HG02588 (cell line): ENCODE results near the gene ACAN.

Experiments used
- ATAC-seq: cut with Tn5 transposase; IDR thresholded peaks from one replicate; pipeline ENCODE4 v1.9.1; 2021; ENCODE audit warnings: mild to moderate bottlenecking, moderate library complexity; ENCODE audit not compliant: unreplicated experiment

Gene ACAN

GRCh38 chr15:88803241-88803919, at the start of gene ACAN:
TSS of gene ACAN (plus strand) at chr15:88803436. CDS start at chr15:88836207, 32,771 bp downstream.
- no peak for ATAC-seq

DNA sequence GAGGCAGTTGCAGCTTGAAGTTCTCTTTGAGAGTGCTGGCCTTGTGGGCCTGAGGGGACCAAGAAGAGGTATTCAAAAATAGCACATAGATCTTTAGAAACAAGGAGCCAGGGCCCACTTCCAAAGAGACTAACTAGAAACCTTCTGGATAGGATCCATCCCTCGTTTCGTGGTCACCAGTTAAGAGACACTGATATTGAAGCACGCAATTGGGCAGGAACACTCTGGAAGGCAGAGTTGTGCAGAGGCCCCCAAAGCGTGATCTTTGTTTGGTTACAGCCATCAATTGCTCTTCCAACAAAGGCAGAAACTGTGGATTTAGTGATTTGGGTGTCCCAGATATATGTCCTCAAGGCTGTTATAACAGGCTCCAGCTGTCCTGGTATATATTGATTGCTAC, 46.7 kb upstream of the ACAN start:
- no peak for ATAC-seq

DNA sequence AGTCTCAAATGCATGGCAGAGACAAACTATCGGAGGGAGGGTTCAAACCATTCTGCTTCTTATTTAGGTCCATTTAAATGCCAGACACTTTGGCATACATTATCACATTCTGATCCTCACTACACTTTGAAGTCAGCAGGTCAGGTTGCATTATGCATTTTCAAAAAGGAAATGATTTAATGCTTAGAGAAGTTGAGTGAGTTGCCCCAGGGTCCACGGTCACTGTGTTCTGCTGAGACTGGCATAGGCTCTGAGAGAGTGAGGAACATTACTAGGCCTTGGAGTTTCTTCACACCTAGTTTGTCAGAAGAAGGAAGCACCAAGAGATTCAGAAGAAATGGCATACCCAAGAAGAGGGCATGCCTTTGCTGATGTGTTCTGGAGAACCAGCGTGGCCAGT, 46.3 kb upstream of the ACAN start:
- ATAC-seq: no peak

- no peak for ATAC-seq
Measured at GRCh38 chr15:88759872-88760271, 43.4 kb upstream of the ACAN start.

DNA sequence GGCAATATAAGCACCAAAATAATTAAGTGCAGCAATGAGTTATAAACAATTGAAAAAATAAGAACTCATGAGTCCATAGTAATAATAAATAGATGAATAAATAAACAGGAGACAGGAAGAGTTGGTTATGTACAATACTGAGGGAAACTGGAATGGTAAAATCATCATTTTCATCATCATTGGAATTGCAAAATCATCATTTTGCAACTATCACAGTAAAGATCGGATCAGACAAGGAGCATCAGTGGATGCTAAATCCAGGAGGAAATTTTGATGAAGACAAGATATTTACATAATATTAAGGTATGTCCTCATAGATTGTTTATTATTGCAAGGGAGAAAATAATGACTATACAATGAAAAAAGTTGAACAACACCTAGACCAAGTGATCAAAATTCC, 38.8 kb upstream of the ACAN start:
- ATAC-seq: no peak

GRCh38 chr15:88765212-88765611, 38.0 kb upstream of the ACAN start:
- ATAC-seq: no peak

DNA sequence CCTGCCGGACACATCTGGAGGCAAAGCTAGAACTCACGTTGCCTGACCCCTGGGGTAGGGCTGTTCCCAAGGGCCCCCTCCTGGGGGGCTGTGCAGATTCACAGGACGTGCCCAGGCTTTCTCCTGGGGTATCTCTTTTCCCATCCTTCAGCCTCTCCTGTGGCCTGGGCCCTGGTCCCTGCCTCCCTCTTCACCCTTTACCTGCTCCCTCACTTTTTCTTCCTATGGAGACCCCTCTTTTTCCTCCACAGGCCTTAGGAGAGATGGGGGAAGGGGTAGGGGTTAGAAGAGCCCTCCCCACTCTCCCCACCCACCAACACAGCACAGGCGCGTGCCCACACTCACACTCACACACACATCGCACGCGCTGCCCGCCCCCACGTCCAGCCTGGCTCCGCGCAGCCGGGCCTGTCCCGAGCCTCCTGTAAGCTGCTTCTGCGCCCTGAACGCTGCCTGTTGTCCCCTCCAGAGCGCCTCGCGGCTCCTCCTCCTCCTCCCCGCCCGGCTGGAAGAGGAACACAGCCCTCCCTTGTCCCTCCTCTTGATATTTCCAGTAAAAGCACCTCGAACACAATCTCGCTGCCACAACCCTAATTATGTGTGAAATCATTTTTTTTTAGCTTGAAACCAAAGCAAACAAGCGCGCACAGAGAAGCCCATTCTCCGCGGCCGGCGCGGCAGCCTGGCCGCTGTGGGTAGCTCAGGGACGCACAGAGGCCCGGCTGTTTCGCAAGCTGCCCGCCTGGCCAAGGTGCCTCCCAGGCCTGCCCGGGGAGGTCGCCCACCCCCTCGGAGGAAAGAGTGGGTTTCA, 33.9 kb upstream of the ACAN start:
- no peak for ATAC-seq

DNA sequence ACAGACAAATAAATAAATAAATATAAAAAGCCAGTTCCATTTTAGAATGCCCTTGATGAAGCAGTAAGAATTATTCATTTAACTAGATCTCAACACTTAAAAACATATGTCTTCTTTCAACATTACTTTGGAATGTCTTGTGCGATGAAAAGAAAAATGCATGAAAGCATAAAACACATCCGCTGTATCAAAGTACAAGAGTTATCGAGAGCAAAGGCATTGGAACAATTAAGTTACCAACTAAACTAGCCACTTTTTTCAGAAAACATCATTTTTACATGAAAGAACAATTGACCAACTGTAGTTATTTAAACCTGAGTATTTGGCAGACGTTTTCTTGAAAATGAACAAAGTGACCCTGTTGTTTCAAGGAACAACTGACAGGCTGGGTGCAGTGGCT, 27.5 kb upstream of the ACAN start:
- no peak for ATAC-seq

DNA sequence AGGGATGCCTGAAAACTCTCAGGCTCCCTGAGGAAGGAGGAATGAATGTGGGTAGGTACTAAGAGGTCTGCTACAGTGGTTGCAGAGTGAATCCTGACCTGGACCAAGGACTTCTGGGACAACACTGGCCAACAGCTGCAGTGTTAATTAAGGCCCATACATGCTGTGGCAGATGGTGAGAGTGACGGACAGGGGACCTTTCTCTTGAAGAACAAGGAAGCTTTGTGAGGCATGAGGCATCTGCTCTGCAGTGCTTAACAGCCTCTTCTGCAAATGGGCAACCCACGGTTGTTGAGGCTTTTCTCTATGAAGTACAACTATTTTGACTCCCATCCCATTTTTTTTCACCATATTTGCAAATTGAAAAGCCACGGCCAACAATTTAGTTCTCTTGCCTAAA, 26.6 kb upstream of the ACAN start:
- ATAC-seq: no peak

GRCh38 chr15:88779944-88780343, 23.3 kb upstream of the ACAN start:
- ATAC-seq: no peak

DNA sequence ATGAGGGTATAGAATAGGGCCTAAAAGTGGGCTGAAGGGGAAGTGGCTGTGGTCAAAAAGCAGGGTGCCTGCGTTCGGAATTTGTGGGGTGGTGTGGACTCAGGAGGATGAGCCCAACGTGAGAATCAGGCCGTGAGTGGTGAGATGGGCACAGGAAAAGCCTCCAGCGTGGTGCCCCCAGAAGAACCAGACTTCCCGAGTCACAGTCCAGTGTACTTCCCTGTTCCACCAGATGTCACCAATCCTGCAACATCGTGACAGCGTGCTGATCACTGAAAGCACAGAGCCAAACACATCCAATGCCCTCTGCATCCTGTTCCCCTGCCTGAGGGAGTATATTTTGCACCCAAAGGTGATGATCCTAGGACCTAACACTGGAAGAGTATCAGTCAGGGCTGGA, 20.8 kb upstream of the ACAN start:
- no peak for ATAC-seq

- ATAC-seq: no peak
Measured at GRCh38 chr15:88785217-88785616, 18.0 kb upstream of the ACAN start.

GRCh38 chr15:88788036-88788435, 15.2 kb upstream of the ACAN start:
- ATAC-seq: no peak

GRCh38 chr15:88788816-88789215, 14.4 kb upstream of the ACAN start:
- no peak for ATAC-seq

GRCh38 chr15:88790486-88790885, 12.8 kb upstream of the ACAN start:
- ATAC-seq: no peak

DNA sequence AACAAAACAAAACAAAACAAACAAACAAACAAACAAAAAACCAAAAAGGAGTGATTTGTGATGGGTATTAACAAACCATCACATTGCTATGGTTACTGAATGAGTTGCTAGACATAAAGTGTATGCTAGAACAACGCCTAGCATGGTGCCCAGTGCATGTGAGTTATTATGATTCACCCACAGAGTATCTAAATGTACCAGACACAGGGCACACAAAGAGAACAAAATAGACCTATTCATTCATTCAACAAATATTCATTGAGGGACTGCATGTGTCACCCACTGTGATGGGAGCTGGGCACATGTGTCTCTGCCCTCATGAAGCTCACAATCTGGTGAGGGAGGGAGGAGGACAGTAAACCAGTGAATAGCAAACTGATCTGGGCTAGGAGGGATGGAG, 11.6 kb upstream of the ACAN start:
- ATAC-seq: no peak

DNA sequence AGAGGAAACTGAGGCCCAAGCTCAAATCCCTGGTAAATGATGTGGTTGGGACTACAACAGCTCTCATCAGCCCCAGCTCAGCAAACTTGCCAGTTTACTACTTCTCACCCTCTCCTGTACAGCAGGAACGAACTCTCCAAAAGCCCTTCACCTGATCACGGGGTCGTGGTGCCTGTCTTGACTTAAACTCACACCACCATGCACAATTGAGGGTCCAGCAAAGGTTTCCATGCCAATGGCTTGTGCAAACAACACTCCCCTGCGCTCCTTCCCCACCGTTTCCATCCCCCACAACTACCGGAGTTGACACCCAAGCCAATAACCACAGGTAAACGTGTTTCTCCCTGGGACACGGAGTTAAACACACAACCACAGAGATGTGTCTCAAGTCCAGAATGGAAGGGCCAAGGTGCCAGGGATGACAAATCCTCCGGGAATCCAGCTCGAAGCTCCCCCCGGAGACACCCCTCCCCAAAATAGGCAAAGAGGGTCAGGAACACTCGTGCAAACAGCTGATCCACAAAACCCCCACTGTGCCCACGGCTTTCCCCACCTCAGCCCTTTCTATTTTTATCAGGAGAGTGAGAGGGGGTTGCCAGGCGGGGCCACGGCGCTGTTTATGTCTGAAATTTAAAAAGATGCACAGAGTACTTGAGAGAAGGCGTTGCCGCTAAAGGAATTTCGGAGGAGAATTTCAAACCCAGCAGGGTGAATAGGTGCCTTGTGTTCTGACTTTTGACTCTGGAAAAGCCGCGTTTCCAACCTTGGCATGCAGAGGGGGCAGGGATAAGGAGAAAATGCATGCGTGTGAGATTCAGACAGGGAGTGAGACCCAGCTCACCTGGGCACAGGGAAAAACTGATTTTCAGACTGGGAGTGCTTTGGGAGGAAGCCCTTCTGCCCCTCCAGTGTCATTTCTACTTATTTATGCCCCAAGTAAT, 10.6 kb upstream of the ACAN start:
- ATAC-seq: no peak

GRCh38 chr15:88794001-88794400, 9.2 kb upstream of the ACAN start:
- ATAC-seq: no peak

DNA sequence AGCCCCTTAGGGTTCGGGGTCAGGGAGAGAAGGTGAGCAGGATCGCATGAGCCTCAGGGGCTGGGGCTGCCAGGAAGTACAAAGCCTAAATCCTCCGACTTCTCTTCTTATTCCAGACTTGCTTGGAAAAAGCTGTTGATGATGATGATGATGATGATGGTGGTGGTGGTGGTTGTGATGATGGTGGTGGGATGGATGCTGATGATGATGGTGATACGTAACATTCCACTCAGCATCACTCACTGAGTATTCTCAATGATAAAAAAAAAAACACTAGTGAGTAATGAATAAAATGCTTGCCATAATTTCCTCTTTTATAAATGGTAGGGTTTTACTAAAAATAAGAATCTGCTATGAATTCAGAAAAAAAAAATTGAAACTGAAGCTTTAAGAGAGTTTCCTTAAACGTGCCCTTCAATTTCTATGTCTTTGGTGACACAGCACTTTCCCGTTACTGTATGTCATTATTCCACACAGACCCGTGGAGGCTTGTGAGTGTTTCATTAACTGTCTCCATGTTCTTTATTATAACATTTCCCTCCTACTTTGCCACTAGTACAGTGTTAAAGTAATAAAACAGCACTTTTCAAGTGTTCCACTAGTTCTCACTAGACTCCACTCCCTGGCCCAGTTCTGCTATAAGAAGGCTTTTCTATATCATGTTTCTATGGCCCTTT, 5.4 kb upstream of the ACAN start:
- no peak for ATAC-seq

DNA sequence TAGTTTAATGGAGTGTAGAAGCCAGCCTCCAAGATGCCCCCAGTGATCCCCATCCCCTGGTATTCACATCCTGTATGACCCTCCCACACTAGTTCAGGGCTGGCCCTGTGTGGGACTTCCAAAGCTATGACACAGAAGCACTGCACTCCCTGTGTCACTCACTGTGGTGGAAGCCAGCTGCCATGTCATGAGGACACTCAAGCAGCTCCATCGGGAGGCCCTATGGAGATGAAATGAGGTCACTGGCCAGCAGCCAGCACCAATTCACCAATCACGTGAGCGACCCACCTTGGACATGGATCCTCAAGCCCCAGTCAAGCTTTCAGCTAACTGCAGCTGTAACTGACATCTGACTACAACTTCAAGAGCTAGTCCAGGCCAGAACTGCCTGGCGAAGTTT, 3.9 kb upstream of the ACAN start:
- ATAC-seq: no peak

GRCh38 chr15:88800026-88800425, 3.2 kb upstream of the ACAN start:
- no peak for ATAC-seq
